Measurements from ENCODE around the gene CXCR3.
A peak's percentile ranks its signal among the peaks of the same experiment; 100 is the strongest.
"Not testable (repeated sequence)": the region's sequence is repeated elsewhere in the genome, so short reads cannot be mapped to it uniquely, and the experiment has no call there.

The CXCR3 gene

DNA sequence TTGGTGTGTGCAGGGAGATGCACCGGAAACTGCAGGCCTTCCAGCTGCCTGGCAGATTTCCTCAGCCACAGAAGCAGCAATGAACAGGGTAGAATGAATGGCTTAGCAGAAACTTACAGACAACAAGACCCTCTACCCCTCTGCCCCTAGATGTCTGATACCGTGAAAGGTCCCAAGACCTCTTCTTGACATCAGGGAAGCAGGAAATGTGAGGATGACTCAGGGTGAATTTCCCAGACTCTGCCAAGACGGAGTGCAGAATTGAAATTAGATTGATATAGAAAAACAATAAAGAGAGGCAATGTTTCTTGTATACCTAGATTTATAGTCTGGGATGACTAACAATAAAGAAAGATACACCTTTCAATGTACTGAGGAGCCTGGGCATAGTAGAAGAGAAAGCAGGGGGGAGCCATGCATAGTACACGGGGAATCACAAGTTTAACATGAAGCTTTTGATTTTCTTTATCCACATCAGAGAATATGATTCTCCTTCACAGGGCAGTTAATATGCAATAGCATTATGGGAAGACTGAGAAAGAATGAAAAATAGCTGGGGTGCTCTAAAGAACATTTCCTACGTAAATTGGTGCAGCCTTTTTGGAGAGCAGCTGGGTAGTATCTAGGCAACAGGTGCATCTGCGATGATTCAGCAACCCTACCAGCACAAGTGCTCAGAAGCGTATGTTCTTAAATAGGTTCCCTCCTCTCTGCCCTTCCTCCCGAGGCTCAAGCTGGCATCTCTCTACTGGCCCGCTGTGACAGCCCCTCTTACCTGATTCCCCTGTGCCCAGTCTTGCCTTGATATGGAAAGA is 18.3 kb upstream of the CXCR3 start:
- no peak for DNase-seq

DNA sequence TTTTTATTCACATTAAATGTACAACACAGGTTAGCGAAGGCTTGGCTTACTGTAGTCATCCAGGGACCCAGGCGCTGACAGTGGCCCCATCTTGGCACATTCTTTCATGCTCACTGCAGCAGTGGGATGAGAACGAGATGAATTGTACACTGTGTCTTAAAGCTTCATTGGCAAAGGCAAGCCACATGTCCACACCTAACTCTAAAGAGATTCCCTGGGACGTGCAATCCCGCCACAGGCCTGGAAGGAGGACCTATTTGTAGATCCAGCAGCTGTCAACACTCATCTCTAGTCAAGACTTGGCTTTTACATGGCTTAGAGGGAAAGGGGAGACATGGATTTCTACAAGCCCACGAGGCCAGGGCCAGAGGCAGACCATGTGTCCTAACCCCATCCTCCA is 16.1 kb upstream of the CXCR3 start:
- no peak for DNase-seq

DNA sequence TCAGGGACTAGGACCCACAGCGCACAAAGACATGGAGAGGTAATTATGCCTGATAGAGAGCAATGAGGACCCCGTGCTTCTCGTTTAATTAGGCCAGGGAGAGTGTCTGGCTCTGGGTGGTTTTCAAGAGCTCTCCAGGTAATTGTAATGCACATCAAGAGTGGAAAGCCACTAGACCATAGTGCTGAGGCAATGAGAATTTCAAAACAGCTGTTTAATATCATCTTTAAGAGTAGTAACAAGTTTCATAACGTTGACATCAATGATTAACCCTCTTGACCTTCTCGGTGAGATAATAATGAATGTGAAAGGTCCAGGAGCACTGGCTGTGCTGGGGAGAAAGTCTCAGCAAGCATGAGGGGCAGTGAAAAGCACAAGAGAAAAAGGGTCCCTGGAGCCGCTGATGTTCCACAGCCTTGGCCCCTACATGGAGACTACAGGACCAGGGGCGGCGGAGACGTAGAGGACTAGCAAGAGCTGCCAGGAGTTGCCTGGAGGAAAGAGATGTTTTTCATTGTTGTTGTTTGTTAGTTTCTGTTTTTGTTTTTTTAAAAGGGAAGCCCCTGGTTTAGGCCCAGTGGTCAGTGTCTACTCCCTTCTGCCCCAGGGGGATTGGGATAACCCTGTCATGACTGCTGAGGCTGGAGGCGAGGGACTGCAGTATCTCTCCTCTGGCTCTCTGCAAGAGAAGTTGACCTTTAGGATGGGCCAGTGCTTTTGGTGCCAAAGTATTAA is 14.8 kb upstream of the CXCR3 start:
- no peak for DNase-seq

DNA sequence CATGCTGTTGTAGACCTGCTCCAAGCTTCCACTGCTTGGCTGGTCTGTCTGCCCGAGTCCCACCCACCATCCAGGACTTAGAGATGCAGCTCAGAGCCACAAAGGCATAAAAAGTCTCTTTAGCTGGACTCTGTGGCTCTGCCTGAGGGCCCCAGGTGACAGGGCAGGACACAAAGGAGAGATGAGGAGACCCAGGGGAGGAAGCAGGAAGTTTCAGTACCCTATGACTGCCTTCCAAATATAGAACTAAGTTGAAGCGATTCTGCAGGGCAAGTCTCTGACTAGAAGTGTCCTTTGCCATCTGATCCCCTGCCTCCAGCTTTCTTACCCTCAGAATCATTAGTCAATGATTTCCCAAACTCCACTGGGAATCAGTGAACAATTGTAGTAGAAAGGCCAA is 11.2 kb upstream of the CXCR3 start:
- no peak for DNase-seq

DNA sequence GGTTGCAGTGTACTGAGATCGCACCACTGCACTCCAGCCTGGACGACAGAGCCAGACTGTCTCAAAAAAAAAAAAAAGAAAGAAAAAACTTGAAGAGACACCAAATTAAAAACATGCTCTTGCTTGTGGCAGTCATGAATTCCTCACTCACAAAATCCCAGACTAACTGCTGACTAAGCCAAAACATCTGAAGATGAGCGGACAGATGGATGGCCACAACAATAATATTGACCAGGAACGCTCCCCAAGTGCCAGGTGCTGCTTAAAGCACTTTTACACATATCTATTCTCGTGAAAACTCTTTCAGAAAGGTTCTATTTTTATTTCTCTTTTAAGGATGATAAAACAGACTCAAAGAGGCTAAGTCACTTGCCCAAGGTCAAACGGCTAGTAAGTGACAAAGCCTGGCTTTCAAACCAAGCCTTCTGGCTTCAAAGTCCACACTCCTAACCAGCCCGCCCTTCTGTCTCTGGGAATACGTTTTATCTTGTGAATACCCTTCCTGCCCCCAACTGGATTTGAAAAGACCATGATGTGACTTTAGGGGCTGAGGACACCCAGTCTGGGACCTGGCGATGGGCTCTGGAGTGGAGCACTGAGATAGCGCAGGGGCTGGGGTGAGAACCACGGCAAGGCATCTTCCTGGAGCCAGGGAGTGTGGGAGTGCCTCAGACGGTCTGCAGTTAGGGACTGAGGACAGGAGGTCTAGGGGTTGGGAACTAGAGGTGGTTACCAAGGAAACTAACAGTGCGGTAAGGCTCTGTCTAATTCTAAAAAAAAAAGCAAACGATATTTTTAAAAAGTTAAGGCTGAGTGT is 9.5 kb upstream of the CXCR3 start:
- DNase-seq, result no peak

DNA sequence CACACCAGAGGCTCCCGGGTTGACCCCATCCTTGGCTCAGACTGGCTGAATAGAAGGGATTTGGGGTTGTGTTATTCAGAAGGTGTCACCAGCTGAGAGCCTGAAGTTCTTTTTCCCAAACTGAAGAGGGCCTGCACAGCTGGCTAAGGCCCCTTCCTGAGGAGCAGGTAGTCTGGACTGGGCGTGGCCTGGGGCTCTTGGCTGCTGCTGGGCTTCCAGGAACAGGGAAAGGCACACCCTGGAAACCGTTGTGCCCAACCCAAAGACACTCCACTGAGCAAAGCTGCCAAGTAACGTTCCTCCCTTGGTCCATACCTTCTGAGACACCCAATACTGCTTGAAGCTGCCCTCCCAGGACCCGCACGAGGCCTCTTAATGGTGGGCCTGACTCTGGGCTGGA is 8.3 kb upstream of the CXCR3 start:
- DNase-seq, result no peak

DNA sequence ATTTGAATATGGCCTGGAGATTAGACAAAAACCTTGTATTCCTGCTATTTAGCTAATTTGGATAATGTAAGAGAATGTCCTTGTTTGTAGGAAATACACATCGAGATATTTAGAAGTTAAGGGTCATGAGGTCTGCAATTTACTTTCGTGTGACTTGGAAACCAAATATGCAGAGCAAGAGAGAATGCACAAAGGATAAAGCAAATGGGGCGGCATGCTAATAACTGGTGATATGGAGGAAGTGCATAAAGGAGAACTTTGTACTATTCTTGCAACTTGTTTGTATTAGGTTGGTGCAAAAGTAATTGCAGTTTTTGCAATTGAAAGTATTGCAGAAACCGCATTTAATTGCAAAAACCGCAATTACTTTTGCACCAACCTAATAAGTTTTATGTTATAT is 7.2 kb upstream of the CXCR3 start:
- DNase-seq, result no peak

DNA sequence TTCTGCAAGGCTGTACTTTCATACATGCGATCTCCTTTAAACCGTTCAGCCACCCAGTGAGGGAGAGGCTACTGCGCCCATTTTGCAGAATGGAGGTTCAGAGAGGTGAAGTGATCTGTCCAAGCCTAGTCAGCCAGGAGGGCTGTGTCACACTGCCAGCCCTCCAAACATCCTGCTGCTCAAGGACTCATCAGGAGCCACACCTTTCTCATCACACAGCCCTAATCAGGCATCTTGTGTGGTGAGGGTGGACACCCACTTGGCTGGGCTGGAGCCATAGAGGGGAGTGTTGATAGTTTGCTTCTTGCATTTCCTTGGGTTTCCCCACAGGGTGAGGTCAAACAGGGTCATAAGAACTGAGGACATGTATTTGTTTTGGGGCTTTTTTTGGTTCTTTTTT is 5.4 kb upstream of the CXCR3 start:
- no peak for DNase-seq

DNA sequence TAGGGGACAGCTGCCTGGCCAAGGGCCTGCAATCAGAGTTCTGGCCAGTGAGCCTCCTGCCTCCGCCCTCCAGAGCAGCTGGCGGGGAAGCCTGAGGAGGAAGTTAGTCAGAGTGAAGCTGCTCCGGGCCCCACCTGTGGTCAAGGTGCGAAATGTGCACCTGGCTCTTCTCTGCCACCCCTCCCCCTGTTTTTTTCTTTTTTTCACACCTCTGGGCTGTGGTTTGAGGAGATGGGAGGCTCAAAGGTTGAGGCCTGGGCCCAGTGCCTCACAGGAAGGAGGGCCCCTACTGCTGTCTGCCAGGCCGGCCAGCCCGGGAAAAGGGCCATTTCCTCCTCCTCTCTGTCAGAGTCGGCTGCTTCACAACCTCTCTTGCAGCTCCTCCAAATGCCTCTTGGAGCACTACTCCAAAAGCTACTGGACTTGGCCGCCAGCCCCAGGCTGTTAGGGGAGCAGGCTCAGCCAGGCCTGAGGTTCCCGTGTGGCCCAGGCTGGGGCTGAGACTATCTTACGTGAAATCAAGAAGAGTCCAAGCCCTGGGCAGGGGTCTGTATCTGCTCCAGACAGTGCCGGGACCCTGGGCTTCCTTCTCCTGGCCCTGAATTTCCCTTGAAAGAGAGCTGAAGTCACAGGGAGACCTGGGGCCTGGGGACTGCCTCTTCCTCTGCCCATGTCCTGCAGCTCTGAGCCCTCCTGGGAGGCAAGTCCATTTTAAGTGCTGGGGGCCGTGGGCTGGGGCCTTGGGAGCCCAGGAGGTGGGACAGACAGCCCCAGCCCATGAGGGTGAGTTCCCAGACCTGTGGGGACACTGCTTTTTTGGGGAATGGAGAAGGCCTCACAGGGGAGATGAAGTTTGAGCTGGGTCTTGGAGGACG is 4.5 kb upstream of the CXCR3 start:
- peak in 1 of 2 experiments; percentile 5 for DNase-seq

DNA sequence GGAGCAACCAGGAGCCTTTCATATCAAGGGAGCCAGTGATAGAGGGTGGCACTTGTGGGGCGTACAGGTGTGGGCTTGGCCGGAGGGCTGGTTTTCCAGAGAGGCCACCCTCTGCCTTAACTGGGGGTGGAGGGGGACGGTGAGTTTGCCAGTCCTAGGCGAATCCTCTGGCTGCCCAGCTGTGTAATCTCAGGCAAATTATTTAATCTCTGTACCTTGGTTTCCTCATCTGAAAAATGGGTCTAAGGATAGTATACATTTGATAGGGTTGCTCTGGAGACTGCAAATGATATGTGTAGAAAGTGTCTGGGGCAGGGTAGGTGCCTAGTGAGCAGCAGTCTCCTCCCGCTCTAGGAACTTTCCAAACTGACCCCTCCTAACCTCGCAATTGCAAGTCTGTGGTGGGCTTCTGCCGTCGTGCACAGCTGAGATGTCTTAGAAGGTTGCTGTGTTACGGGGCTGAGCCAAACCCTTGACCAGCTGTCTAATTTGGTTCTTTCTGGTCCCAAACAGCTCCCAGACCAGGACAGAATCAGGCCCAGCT is 3.8 kb upstream of the CXCR3 start:
- DNase-seq, result no peak

DNA sequence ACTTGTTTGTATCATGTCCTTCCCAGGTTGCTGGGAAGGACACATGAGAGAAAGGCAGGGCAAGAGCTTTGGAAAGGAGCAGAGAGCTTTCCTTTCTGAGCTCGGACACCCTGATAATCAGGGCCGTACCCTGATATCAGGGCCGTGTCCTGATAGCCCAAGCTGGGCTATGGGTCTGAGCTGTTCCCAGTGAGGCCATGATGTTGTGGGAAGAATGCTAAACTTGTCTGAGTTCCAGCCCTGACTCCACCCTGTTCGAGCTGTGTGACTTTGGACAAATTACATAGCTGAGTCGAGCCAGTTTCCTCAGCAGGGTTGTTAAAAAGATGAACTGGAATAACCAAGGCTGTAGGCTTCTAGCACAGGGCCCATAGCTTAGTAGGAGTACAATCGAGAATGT is 3.3 kb upstream of the CXCR3 start:
- no peak for DNase-seq

DNA sequence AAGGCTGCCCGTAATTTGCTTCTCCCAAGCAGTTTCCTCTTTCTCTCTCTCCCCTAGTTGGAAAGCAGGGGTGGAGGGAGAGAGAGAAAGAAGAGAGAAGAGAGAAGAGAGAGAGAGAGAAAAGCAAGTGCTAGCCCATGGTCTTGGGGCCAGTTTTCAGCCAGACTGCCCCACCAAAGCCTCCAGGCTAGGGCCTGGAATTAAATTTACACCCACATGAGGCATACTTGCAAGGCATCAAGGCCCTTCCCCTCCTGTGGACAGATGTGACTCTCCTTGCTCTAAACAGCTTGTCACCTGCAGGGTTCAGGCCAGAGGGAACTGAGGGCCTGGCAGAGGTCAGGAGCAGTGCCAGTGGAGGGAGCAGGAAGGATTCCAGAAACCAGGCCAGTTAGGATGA is 1.7 kb upstream of the CXCR3 start:
- DNase-seq, result no peak

DNA sequence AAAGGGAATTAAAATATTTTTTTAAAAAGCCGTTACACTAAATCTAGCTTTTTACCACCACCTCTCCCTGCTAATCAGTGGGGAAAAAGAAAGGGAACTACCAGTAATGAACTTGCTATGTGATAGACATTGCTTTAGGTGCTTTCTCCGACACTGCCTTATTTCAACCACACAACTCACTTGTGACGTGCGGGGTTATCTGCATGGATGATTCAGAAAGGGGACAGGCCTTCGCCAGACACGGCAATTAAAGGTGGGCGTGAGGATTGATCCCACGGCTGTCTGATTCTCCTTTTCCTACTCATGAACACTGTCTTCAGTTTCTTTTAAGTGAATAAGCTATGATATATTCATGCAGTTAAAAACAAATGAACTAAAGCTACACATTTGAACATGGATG is 882 bp upstream of the CXCR3 start:
- DNase-seq, result no peak

DNA sequence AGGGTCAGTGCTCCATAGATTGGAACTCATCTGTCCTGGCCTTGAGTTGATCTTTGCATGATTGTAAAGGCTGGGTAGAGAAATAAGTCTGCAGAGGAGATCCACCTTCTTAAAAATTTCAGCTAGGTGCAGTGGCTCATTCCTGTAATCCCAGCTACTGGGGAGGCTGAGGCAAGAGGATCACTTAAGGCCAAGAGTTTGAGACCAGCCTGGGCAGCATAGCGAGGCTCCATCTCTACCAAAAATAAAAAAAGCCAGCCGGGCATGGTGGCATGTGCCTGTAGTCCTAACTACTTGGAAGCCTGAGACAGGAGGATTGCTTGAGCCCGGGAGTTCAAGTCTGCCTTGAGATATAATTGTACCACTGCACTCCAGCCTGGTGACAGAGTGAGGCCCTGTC is 476 bp upstream of the CXCR3 start:
- no peak for DNase-seq

DNA sequence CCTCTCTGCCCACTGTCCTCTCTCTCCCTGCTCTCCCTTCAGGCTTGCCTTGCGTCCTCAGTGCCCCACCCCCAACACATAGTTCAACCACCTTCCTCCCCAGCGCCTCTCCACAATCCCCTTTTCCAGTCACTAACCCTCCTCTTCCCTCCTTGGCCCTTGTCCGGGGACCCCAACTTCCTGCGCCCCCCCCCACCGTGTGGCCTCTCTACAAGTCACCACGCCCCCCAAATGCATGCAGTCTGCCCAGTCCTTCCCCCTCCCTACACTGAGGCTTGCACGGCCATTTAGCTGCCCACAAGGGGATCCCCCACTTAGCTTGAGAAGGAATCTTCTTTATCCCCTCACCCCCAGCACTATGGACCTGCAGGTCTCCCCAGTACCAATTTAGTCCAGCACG is 569 bp downstream of the CXCR3 start:
- no peak for DNase-seq

DNA sequence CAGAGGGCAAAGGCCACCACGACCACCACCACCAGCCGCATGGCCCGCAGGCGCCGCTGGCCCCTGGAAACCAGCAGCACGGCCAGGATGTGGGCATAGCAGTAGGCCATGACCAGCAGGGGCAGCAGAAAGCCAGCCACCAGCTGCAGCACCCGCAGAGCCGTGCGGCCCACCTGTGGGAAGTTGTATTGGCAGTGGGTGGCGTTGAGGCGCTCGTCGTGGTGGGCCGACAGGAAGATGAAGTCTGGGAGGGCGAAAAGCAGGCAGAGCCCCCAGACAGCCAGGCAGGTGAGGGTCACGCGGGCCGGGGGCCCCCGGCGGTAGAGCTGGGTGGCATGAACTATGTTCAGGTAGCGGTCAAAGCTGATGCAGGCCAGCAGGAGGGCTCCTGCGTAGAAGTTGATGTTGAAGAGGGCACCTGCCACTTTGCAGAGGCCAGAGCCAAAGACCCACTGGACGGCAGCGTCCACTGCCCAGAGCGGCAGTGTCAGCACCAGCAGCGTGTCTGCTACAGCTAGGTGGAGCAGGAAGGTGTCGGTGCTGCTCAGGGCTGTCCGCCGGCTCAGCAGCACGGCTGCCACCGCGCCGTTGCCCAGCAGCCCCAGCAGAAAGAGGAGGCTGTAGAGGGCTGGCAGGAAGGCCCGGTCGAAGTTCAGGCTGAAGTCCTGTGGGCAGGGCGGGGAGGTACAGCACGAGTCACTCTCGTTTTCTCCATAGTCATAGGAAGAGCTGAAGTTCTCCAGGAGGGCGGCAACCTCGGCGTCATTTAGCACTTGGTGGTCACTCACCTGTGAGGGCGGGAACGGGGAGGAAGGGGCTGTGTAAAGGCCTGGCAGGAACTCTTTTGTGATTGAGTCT is 1.4 kb downstream of the CXCR3 start:
- DNase-seq, result no peak

DNA sequence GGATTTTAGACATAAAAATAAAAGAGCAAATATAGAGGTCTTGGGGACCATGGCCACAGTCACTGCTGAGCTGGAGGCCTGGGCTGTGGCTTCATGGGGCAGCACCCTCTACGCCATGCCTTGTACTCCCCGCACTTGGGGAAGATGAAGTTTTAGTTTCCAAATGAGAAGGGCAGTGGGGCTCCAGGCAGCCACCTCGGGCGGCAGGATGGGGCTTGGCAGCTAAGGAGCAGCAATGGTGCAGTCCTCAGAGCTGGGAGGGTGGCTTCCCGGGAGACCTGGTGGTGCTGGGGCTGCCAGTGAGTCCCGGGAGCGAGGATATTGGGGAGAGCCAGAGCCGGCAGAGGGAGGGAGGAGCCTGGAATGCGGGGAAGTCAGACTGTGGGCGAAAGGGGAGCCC is 2.4 kb downstream of the CXCR3 start:
- DNase-seq, result no peak

DNA sequence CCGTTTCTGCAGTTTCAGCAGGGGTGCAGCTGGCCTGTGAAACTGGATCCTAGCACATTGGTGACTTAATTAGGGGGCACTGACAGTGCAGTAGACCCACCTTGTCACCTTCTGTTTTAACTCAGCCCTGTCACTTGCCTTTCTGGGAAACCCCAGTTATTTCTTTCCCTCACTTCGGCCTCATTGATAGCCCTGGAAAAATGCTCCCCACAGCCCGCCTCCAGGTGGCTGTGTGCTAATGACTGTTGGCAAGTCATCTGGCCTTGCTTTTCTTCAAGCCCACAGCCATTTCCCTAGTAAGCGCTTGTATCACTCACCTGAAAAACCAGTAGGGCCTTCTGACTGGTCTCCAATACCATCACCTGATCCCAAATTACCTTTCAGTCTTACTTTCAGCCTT is 3.3 kb downstream of the CXCR3 start:
- DNase-seq, result no peak

DNA sequence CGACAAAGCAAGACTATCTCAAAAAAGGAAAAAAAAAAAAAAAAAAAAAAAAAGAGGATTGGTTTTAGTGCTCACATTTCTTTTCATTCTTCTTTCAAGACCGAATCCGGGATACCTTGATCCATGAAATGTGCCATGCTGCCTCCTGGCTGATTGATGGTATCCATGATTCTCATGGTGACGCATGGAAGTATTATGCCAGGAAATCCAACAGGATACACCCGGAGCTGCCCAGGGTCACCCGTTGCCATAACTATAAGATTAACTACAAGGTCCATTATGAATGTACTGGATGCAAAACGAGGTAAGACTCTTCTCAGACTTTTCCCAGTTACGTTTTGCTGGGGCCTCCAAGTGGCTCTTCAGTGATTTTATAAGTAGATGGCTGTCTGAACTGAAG is 6.1 kb downstream of the CXCR3 start:
- no peak for DNase-seq

DNA sequence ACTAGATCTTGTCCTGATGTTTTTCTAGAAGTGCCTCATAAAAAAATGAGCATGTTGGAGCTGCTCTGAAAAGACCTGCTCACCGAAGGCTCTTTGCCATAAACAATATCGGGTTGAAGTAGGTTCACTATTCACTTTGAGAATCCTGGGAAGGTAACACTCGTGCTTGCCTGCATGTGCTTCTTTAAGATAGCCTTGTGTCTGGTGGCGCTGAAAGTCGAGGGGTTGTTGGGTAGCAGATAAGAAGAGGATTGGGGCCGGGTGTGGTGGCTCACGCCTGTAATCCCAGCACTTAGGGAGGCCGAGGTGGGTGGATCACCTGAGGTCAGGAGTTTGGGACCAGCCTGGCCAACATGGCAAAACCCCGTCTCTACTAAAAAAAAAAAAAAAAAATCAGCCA is 6.6 kb downstream of the CXCR3 start:
- not testable (repeated sequence) for DNase-seq

DNA sequence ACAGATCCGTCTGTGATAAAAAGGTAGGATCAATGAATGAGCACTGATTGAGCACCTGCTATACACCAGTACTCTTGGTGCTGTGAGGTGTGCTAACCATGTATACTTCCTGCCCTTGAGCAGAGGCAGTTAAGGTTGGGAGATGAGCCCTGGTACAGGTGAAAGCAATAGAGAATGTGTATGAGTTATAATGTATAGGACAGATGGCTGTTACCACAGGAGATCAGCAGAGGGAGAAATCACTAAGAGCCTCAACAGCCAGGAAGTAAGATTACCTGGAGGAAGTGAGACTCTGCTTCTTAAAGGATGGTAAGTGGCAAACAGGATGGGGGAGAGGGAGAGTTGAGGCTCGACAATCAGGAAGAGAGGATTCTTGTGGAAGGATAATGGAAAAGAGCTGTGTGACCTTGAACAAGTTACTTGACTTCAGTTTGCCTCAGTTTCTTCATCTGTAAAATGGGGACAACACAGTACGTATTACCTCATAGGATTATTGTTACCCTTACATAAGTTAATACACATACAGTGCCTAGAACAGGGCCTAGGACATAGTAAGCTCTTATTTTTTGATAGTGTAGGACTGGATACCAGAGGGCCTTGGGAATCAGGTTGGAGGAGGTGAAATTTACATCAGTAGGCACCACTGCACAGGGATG is 9.1 kb downstream of the CXCR3 start:
- no peak for DNase-seq

All from SW 1271 (cell line).